ENCODE data around the gene EML4.
"Not testable (repeated sequence)": the region's sequence is repeated elsewhere in the genome, so short reads cannot be mapped to it uniquely, and the experiment has no call there.

EML4 gene

DNA sequence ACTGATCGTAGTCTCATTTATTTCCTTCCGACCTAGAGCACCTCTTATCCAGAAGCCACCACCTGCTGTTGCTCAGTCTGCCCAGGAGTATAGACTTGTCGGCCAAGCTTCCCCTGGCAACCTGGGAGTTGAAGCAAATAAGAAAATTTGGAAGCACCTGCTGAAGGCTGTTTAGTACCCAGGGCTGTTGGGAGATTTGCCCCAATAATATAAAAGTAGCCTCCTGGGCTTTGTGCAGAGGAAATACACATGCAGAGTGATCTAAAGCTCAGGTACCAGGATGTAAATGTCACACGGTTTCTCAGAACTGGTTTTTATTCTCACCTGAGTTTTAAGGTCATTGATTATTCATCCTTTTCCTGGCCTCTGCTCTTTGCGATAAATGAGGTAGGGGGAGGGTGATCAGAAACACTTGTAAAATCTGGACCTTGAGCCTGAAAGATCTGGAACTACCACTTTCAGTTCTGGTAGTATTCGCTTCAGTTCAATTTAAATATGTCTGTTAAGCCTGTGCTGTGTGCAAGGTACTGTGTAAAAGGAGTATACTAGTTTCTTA is 192.7 kb downstream of the EML4 start:
- DNase-seq = no peak

DNA sequence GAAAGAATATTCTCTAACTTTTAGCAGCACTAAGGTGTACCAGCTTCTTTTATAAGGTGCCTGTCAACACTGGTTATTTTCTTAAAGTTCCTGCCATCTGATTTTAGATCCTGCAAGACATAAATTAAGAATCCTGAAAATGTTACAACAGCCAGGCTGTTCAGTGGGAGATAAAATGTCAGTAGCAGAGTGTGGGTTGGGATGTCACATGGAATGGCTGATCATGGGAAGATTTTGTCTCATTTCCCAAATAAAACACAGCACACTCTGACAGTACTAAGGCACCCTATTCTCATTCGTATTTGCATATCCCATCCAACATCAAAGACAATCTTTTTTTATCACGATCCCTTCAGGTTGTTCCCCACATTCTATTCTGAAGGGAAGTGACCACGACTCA is 194.3 kb downstream of the EML4 start:
- DNase-seq = no peak

GRCh38 chr2:42364658-42365057 is 195.5 kb downstream of the EML4 start:
- no peak for DNase-seq

DNA sequence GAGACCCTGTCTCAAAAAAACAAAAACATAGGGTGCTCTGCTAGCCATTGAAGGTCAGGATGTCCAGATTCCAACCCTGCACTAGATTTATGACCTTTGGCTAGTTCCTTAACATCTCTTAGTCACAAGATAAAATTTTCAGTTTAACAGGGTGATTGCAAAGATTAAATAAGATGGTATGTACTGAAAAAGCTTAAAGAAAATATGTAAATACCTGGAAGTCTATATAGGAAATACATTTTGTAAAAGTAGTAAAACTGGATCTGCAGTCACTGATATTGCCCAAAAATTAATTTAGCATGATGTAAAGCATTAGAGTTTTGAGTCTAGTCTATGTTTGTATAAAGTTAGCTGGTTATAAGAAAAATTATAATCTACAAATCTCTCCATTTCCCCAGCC is 197.3 kb downstream of the EML4 start:
- no peak for DNase-seq

GRCh38 chr2:42367835-42368234 is 198.7 kb downstream of the EML4 start:
- no peak for DNase-seq

DNA sequence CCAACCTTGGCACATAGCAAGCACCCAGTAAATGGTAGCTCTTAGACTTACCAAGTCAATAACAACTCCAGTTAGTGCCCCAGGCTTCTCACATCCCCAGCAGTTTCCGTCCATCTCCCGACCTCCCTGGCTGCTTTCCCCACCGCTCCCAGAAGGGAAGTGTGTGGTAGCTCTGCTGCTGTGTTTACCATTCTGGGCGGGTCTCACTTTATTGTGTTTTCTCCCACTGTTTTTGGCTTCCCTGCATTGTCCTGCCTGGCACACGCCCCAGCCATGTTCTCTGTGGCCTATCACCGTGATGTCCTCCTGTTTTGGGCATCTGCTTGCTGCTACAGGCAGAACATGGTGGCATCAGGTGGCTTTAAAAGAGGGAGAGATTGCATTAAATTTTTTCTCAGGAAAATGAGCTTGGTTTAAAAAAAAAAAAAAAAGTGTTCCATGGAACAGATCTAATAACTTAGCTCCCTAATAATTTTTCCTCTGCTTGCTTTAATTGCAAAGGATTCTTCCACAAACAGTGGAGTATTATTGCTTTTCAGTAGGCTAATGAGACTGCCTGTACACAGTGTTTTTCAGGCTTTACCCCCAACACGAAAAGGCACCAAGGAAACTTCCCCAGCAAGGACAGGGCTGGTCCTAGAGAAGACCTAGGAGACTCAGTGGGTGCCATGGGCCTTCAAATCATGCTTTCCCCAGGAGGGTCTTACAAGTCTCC is 199.8 kb downstream of the EML4 start:
- DNase-seq = no peak

DNA sequence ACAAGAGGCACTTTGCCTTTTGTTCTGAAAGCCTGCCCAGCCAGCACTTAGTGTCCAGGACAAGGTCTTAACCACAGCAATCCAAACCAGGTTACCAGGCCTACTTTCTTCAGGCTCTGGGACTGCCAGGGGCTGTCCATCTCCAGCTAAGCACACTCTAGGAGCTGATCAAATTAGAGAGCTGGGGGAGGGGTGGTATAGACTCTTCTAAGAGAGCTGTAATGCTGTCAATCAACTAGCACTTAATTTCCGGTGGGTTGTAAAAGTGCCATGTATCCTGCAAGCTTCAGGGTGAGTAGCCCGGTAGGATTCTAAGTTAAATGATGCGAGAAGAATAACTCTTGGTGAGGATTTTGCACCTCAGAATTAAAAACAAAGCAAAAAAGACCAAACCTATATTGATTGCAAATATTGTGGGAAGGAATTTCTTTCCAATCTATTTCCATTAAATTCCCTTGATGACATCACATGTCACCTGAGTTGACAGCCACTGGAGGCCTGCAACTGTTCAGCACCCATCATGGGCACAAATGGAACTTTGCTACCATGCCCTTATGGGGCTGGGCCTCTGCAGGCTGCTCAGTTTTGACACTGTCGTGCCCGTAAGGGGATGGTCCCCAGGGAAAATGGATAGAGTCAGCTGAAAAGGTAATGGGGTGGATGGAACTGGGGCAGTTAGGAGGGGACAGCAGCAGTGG is 200.5 kb downstream of the EML4 start:
- DNase-seq = no peak

DNA sequence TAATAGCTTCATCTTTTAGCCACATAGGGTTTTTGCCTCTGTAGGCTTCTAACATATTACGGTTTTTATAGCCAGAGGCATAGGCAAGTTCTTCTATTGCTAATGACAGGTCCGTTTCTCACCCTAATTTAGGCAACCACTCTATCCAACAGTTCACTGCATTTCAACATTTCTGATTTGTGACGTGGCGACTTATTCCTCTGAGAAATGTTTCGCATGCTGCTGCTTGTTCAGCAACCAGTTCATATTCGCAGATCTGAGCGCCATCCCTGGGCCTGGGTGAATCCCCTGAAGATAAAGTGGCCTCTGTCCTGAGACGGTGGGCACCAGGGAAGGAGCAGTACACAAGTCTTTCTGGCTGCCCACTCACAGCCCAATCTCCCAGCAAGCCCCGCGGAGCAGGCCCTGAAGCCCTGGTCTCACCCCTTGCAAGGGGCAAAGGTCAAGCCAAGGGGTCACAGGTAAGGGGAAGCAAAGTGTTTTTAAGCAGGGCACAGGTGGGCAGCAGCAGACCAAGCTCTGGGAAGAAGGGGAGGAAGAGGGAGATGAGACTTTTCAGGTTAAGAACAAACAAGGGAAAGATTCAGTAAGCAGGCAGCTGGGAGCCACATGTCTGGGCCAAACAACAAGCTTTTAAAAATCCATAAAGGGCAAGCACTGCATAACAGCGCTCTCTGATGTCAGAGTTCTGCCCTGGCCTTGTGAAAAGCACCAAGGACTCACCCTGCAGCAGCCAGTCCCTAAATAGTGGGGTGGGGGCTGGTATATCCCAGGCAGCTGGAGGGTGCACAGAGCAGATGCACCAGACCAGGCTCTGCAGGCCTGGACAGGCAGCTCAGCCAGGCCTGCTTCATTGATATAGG is 202.7 kb downstream of the EML4 start:
- DNase-seq = no peak

DNA sequence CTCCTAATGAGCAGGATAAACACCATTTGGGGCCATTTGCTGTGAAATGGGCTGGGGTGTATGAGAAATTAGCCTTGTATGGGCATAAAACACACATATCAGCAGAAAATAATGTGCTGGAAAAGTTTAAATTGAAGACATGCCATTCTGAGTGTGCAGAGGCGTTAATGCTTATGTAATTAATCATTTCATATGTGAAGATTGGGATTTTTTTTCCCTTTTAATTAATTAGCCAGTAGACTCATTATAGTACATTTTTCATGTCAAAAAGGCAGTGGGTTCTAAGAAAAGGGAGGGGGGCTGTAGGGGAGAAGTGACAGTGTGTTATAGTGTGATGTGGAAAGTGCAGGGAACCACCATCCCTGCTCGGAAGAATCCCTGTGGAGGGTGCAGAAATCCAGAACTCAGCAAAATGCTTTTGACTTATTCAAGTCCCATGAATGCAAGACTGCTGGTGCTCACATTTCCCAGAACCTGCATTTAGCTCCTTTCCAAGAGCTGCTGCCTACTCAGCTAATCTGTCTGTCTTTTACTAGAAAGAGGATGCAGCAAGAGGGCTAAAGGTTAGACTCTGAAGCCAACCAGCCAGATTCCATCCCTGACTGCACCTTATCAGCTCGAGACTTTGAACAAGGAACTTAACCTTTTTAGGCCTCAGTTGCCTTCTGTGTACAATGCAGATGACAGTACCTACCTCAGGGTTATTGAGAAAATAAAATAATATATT is 203.5 kb downstream of the EML4 start:
- no peak for DNase-seq

GRCh38 chr2:42376758-42377157 is 207.6 kb downstream of the EML4 start:
- no peak for DNase-seq

DNA sequence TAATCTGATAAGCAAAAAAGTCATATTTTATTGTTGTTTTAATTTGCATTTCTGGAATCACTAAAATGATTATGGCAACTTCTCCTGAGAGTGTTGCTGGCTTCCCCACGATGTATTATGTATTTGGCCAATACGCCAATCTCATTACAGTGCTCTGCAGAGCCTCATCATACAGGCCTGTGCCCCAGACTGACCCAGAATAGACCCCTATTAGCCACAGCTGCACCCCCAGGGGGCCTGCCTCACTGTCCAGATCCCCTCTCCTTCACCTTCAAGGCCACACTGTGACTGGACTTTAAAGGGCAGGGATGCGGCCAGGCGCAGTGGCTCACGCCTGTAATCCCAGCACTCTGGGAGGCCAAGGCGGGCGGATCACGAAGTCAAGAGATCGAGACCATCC is 209.3 kb downstream of the EML4 start:
- DNase-seq = no peak

- DNase-seq = not testable (repeated sequence)
Observed at GRCh38 chr2:42380026-42380425, 210.9 kb downstream of the EML4 start.

GRCh38 chr2:42382144-42382543 is 213.0 kb downstream of the EML4 start:
- no peak for DNase-seq
